H1 (cell line): Measurements from ENCODE around the gene PTPN12. TPM values are rescaled to one million over a fixed set of nuclear protein-coding genes. Genes with fewer than 3 reads are reported as not detected.

ENCODE experiments used
- CTCF ChIA-PET: fragments of 300-600 bp; sonication (Branson Sonifier 250); formaldehyde crosslinking; loops from one replicate; lab custom pipeline; 2021; ENCODE audit not compliant: partially characterized antibody; lab: Charles Lee
- POLR2A ChIA-PET: fragments of 300-600 bp; sonication (Branson Sonifier 250); formaldehyde crosslinking; loops from one replicate; lab custom pipeline; 2021; ENCODE audit warnings: inconsistent platforms; ENCODE audit not compliant: partially characterized antibody; lab: Charles Lee
- DNase-seq, 2 experiments: peaks; one replicate each; pipeline versions ENCODE4 v3.0.0 to v3.0.0-alpha.2; 2010 to 2022; ENCODE audit warnings: low spot score in 2 of 2, low read depth in 1 of 2, mixed read lengths in 1 of 2
- FAIRE-seq: peaks from 2 replicates; lab custom pipeline; 2011; peaks lifted over from hg19 to GRCh38; lab: Jason Lieb, UNC
- H2AFZ ChIP-seq: 2 replicates; pipeline ENCODE4 v1.8.1; 2012; ENCODE audit warnings: low read length, inconsistent platforms
- H2AK5ac ChIP-seq: 2 replicates; pipeline ENCODE4 v1.6.1; 2013; ENCODE audit warnings: low read depth, low read length
- H2BK120ac ChIP-seq: replicated peaks from 2 replicates; pipeline ENCODE3; 2013; ENCODE audit warnings: low read depth, low read length, inconsistent platforms
- H2BK12ac ChIP-seq: 2 replicates; pipeline ENCODE4 v1.6.1; 2013; ENCODE audit warnings: low read depth, low read length
- H2BK15ac ChIP-seq: 2 replicates; pipeline ENCODE4 v1.6.1; 2013; ENCODE audit warnings: low read length
- H2BK20ac ChIP-seq: 2 replicates; pipeline ENCODE4 v1.6.1; 2013; ENCODE audit warnings: low read length
- H2BK5ac ChIP-seq: 2 replicates; pipeline ENCODE4 v1.6.1; 2013; ENCODE audit warnings: low read depth, low read length
- H3K14ac ChIP-seq: 2 replicates; pipeline ENCODE4 v1.6.1; 2013; ENCODE audit warnings: inconsistent platforms; ENCODE audit not compliant: insufficient read length
- H3K18ac ChIP-seq: 2 replicates; pipeline ENCODE4 v1.6.1; 2013; ENCODE audit warnings: low read length; ENCODE audit errors: extremely low read depth
- H3K23ac ChIP-seq: 2 replicates; pipeline ENCODE4 v1.6.1; 2013; ENCODE audit warnings: inconsistent platforms; ENCODE audit not compliant: insufficient read length
- H3K23me2 ChIP-seq: 2 replicates; pipeline ENCODE4 v1.6.1; 2013; ENCODE audit warnings: low read depth, low read length
- H3K27ac ChIP-seq: 2 replicates; pipeline ENCODE4 v1.6.1; 2011; ENCODE audit warnings: low read depth, low read length, inconsistent platforms
- H3K27me3 ChIP-seq, 4 experiments: replicated peaks in 1 of 4; 1 replicate in 1 of 4; 2 replicates in 3 of 4; pipeline versions ENCODE4 v1.6.1 to v1.8.1; 2011 to 2013; ENCODE audit warnings: low read length in 3 of 4, mild to moderate bottlenecking in 3 of 4, inconsistent platforms in 2 of 4, mixed read lengths in 2 of 4, moderate library complexity in 1 of 4; ENCODE audit not compliant: control insufficient read depth in 3 of 4, insufficient read depth in 3 of 4; ENCODE audit errors: extremely low read depth in 1 of 4
- H3K36me3 ChIP-seq, 4 experiments: 2 replicates each; pipeline versions ENCODE4 v1.6.1 to v1.8.1; 2011 to 2013; ENCODE audit warnings: mild to moderate bottlenecking in 4 of 4, low read length in 3 of 4, moderate library complexity in 2 of 4, control low read depth in 1 of 4, inconsistent platforms in 1 of 4; ENCODE audit not compliant: insufficient read depth in 4 of 4, control insufficient read depth in 2 of 4
- H3K4ac ChIP-seq: replicated peaks from 2 replicates; pipeline ENCODE3; 2013; ENCODE audit warnings: low read length, low read depth, mixed read lengths, inconsistent platforms; ENCODE audit not compliant: insufficient read length
- H3K4me1 ChIP-seq, 4 experiments: replicated peaks in 1 of 4; 1 replicate in 1 of 4; 2 replicates in 3 of 4; pipeline versions ENCODE4 v1.6.1 to v1.8.1; 2011 to 2013; ENCODE audit warnings: low read length in 3 of 4, inconsistent platforms in 2 of 4, mixed read lengths in 1 of 4; ENCODE audit not compliant: insufficient read depth in 4 of 4, control insufficient read depth in 3 of 4
- H3K4me2 ChIP-seq, 2 experiments: 2 replicates each; pipeline versions ENCODE4 v1.6.1 to v1.8.1; 2011 to 2013; ENCODE audit warnings: low read depth in 2 of 2, low read length in 2 of 2, control low read depth in 1 of 2, inconsistent platforms in 1 of 2, mild to moderate bottlenecking in 1 of 2; ENCODE audit not compliant: insufficient read depth in 1 of 2
- H3K4me3 ChIP-seq, 4 experiments: fragments of 200-600, 300-600 bp in 1 of 4; sonication (generic), shearing (Covaris generic), sonication (Bioruptor Twin) in 1 of 4; 2 replicates each; pipeline versions ENCODE4 v1.5.1 to v1.8.1; 2011 to 2016; ENCODE audit warnings: low read length in 4 of 4, low read depth in 3 of 4, control low read depth in 2 of 4, inconsistent platforms in 2 of 4, mild to moderate bottlenecking in 2 of 4, mixed read lengths in 1 of 4, moderate library complexity in 1 of 4; ENCODE audit not compliant: insufficient read depth in 2 of 4; ENCODE audit errors: extremely low read depth in 1 of 4
- H3K56ac ChIP-seq: replicated peaks from 2 replicates; pipeline ENCODE3; 2013; ENCODE audit warnings: low read depth, mild to moderate bottlenecking, mixed read lengths, low read length, inconsistent platforms; ENCODE audit not compliant: insufficient read length
- H3K79me1 ChIP-seq: 2 replicates; pipeline ENCODE4 v1.6.1; 2013; ENCODE audit warnings: low read depth, low read length, control low read depth
- H3K79me2 ChIP-seq, 2 experiments: 2 replicates each; pipeline versions ENCODE4 v1.6.1 to v1.8.1; 2012 to 2013; ENCODE audit warnings: low read length in 2 of 2, mild to moderate bottlenecking in 2 of 2, inconsistent platforms in 1 of 2; ENCODE audit not compliant: insufficient read depth in 2 of 2, control insufficient read depth in 1 of 2
- H3K9ac ChIP-seq, 4 experiments: replicated peaks in 1 of 4; 1 replicate in 1 of 4; 2 replicates in 3 of 4; pipeline versions ENCODE4 v1.6.1 to v1.8.1; 2011 to 2013; ENCODE audit warnings: low read depth in 3 of 4, low read length in 3 of 4, control low read depth in 2 of 4, mild to moderate bottlenecking in 2 of 4, moderate library complexity in 2 of 4, inconsistent platforms in 1 of 4; ENCODE audit errors: extremely low read depth in 1 of 4
- H3K9me3 ChIP-seq, 2 experiments: 2 replicates each; pipeline versions ENCODE4 v1.6.1 to v1.8.1; 2012 to 2013; ENCODE audit warnings: mild to moderate bottlenecking in 2 of 2, moderate library complexity in 2 of 2, control low read depth in 1 of 2, inconsistent platforms in 1 of 2, low read depth in 1 of 2, low read length in 1 of 2, mixed read lengths in 1 of 2; ENCODE audit not compliant: insufficient read depth in 2 of 2
- H4K20me1 ChIP-seq, 2 experiments: replicated peaks in 1 of 2; 2 replicates each; pipeline versions ENCODE3 to v1.8.1; 2011 to 2013; ENCODE audit warnings: inconsistent platforms in 2 of 2, low read length in 2 of 2, mild to moderate bottlenecking in 1 of 2; ENCODE audit not compliant: insufficient read depth in 2 of 2, control insufficient read depth in 1 of 2
- H4K5ac ChIP-seq: 2 replicates; pipeline ENCODE4 v1.6.1; 2013; ENCODE audit warnings: low read length, low read depth, mixed read lengths, inconsistent platforms; ENCODE audit not compliant: insufficient read length
- H4K8ac ChIP-seq: 2 replicates; pipeline ENCODE4 v1.8.0; 2013; ENCODE audit warnings: mild to moderate bottlenecking, moderate library complexity, low read length, inconsistent platforms; ENCODE audit not compliant: insufficient read depth; ENCODE audit errors: extremely low read depth
- H4K91ac ChIP-seq: replicated peaks from 2 replicates; pipeline ENCODE3; 2013; ENCODE audit warnings: low read length, mixed read lengths, inconsistent platforms; ENCODE audit not compliant: insufficient read length
- CEBPB ChIP-seq: IDR thresholded peaks from 2 replicates; pipeline ENCODE4 v1.6.1; 2012; ENCODE audit warnings: low read depth, low read length
- EP300 ChIP-seq, 2 experiments: IDR thresholded peaks; 1 replicate in 1 of 2; 2 replicates in 1 of 2; pipeline ENCODE4 v1.6.1; 2011 to 2012; ENCODE audit warnings: low read depth in 2 of 2, low read length in 2 of 2, mild to moderate bottlenecking in 2 of 2, borderline replicate concordance in 1 of 2, inconsistent platforms in 1 of 2, moderate library complexity in 1 of 2
- HDAC2 ChIP-seq, 2 experiments: fragments of 300-600 bp in 1 of 2; sonication (generic) in 1 of 2; IDR thresholded peaks; 2 replicates each; pipeline ENCODE4 v1.6.1; 2011 to 2012; ENCODE audit warnings: low read depth in 2 of 2, low read length in 2 of 2, mild to moderate bottlenecking in 2 of 2, moderate library complexity in 2 of 2, borderline replicate concordance in 1 of 2, inconsistent platforms in 1 of 2
- RAD21 ChIP-seq, 2 experiments: IDR thresholded peaks in 1 of 2; conservative IDR thresholded peaks in 1 of 2; 2 replicates each; pipeline ENCODE4 v1.6.1; 2011; ENCODE audit warnings: low read depth in 2 of 2, low read length in 2 of 2, improper control_type of control experiment in 1 of 2, inconsistent platforms in 1 of 2, mild to moderate bottlenecking in 1 of 2, moderate library complexity in 1 of 2
- SUZ12 ChIP-seq: fragments of 200-600 bp; sonication (generic); IDR thresholded peaks from 2 replicates; pipeline ENCODE4 v1.6.1; 2012; ENCODE audit warnings: mild to moderate bottlenecking, inconsistent platforms, low read length, moderate library complexity, mixed read lengths
- TCF12 ChIP-seq: IDR thresholded peaks from 2 replicates; pipeline ENCODE4 v1.6.1; 2011; ENCODE audit warnings: low read depth, mild to moderate bottlenecking, low read length
- WGBS, 2 experiments: shearing (Covaris generic) in 1 of 2; methylation state at CpG; one replicate each; pipeline versions ENCODE4 v1.1.6 to v1.1.7; 2013 to 2015; ENCODE audit warnings: low lambda C conversion rate in 2 of 2, mixed read lengths in 2 of 2, inconsistent platforms in 1 of 2, low coverage in 1 of 2, missing lambda C conversion rate in 1 of 2; ENCODE audit not compliant: insufficient replicate concordance in 2 of 2, insufficient coverage in 1 of 2, insufficient read length in 1 of 2; ENCODE audit errors: extremely low coverage in 1 of 2, missing lambda C conversion rate in 1 of 2; 5-methylcytosine and 5-hydroxymethylcytosine counted together
- polyA plus RNA-seq, 7 experiments: library from polyadenylated mRNA; depleted of rRNA in 3 of 7; stranded (reverse) in 5 of 7; unstranded in 2 of 7; fragments of >200 nt in 5 of 7; fragments of 200-250 nt in 2 of 7; gene quantifications; 1 replicate in 5 of 7; 2 replicates in 1 of 7; 4 replicates in 1 of 7; pipeline versions ENCODE4 v1.2.1 to v1.2.3, GENCODE V29; 2011 to 2013; ENCODE audit warnings: missing spikeins in 2 of 7, mixed read lengths in 2 of 7
- total RNA-seq: library from RNA; stranded (reverse); fragmentation: NEBNext Ultra II Directional; extraction: Animal tissue kit (Norgen Biotek cat#: 25700); gene quantifications from 2 replicates; pipeline ENCODE4 v1.2.1, GENCODE V29; 2021

The PTPN12 gene
- total and polyA plus RNA-seq, 2 of the 8 experiments (the other 6 are each of a cell fraction or from before 2014, with no cell fraction given), result 39.7 to 132 TPM

DNA sequence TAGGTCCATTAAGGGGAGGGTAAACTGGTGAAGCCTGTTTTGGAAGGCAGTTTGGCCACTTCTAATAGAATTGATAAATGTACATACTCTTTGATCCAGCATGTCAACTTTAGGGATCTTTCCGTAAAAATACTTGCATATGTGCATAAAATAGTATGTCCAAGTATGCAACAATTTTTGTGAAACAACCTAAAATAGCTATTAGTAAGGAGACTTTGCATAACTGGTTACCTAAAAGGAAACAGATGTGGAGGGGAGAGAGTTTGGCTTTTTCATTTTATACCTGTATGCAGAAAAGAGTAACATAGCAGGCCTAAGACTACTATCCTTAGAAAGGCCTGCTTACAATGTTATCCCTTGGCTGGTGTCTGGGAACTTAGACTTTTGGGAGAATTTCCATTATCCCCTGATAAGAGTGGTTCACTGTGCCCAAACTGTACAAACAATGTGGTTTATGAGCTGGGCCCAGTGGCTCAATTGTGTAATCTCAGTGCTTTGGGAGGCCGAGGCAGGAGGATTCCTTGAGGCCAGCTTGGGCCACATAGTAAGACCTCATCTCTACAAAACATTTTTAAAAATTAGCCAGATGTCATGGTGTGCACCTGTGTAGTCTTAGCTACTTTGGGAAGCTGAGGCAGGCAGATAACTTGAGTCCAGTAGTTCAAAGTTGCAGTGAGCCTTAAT is 21.3 kb downstream of the PTPN12 start:
- WGBS, 2 experiments, result 84% methylated on average over 2 of the region's 2 CpGs; no CpG with 5 or more reads in 1 of the 2 experiments
- Histone ChIP-seq H2BK12ac (no peak overlapping the region), H3K4me2 (no peak overlapping the region), H2AK5ac (no peak overlapping the region), H2BK120ac (no peak overlapping the region), H3K27ac (no peak overlapping the region), H3K4me3 (no peak overlapping the region), H3K9ac (no peak overlapping the region), H3K4ac (no peak overlapping the region), H3K79me1 (no peaks in the 10 kb centered on the region; the same call in none of the 2 replicates), H3K23ac (no peak overlapping the region), H2BK5ac (no peak overlapping the region), H3K79me2 (peaks cover 30 to 97% of the 10 kb centered on the region in 2 experiments), H2AFZ (no peak overlapping the region), H3K4me1 (peaks cover 0 to 4% (median 3%) of the 10 kb centered on the region in 4 experiments; a peak in 3 of 7 replicates), H3K56ac (no peak overlapping the region), H2BK15ac (no peak overlapping the region), H2BK20ac (no peak overlapping the region), H3K14ac (no peak overlapping the region), H4K8ac (no peak overlapping the region), H3K18ac (no peak overlapping the region), H3K9me3 (no peaks in the 10 kb centered on the region), H4K20me1 (peaks cover 22 to 24% of the 10 kb centered on the region in 2 experiments), H4K91ac (no peak overlapping the region), H3K27me3 (no peaks in the 10 kb centered on the region), H4K5ac (no peak overlapping the region), H3K36me3 (peaks cover 0 to 4% (median 2%) of the 10 kb centered on the region in 4 experiments; a peak in 1 of 8 replicates), H3K23me2 (no peaks in the 10 kb centered on the region)
- no peak for DNase-seq
- FAIRE-seq, result no peak
- POLR2A ChIA-PET, result interaction anchor here (1.4 to 1.9 kb wide), 3 partner anchors 10 to 16 kb away, joined by 3 to 5 read pairs (median 4); no protein-coding TSS in a partner anchor
- CTCF ChIA-PET, result interaction anchor here (0.6 to 1.2 kb wide), 2 partner anchors 8 to 19 kb away, joined by 3 to 4 read pairs; no protein-coding TSS in a partner anchor
- TF ChIP-seq SUZ12 (no peak), TCF12 (no peak), CEBPB (no peak), HDAC2 (IDR thresholded peaks at IDR 0.05; ENCODE audit: borderline replicate concordance in 1 of 2, low read depth in 2 of 2, low read length in 2 of 2) (no peak), EP300 (IDR thresholded peaks at IDR 0.05; ENCODE audit: borderline replicate concordance in 1 of 2, low read depth in 2 of 2, low read length in 2 of 2) (no peak), RAD21 (IDR thresholded peaks at IDR 0.05 in 1 of 2, conservative IDR thresholded peaks at IDR 0.05 in 1 of 2; ENCODE audit: low read depth in 2 of 2, low read length in 2 of 2) (no peak)
